CD4-positive, alpha-beta memory T cell (primary cell): ENCODE measurements around the gene GALNTL6. TPM values are rescaled to one million over a fixed set of nuclear protein-coding genes. Genes with fewer than 3 reads are reported as not detected.

Source experiments
- CTCF ChIA-PET: fragments of 350-600 bp; sonication (Branson Sonifier 250); formaldehyde crosslinking; loops from one replicate; lab custom pipeline; 2021; ENCODE audit warnings: inconsistent platforms; ENCODE audit not compliant: partially characterized antibody; lab: Charles Lee
- POLR2A ChIA-PET: fragments of 350-600 bp; sonication (Branson Sonifier 250); formaldehyde crosslinking; loops from one replicate; lab custom pipeline; 2021; ENCODE audit not compliant: partially characterized antibody; lab: Charles Lee
- DNase-seq, 5 donors: peaks; one replicate each; pipeline versions ENCODE4 v3.0.0 to v3.0.0-alpha.2; 2020 to 2022; ENCODE audit warnings: mixed read lengths in 1 of 5
- H3K27ac ChIP-seq: one replicate; pipeline ENCODE4 v1.7.0; 2013; ENCODE audit warnings: low read depth, low read length
- H3K27me3 ChIP-seq: 2 replicates; pipeline ENCODE4 v1.7.0; 2013; ENCODE audit warnings: mild to moderate bottlenecking, low read length, moderate library complexity; ENCODE audit not compliant: insufficient read depth
- H3K36me3 ChIP-seq: 2 replicates; pipeline ENCODE4 v1.7.0; 2013; ENCODE audit warnings: mild to moderate bottlenecking, low read length, moderate library complexity; ENCODE audit not compliant: insufficient read depth
- H3K4me1 ChIP-seq: 2 replicates; pipeline ENCODE4 v1.7.0; 2013; ENCODE audit warnings: mild to moderate bottlenecking, low read length, moderate library complexity; ENCODE audit not compliant: insufficient read depth
- H3K4me3 ChIP-seq, 2 donors: one replicate each; pipeline ENCODE4 v1.7.0; 2013; ENCODE audit warnings: low read length in 2 of 2, mild to moderate bottlenecking in 1 of 2
- H3K9me3 ChIP-seq, 2 donors: one replicate each; pipeline ENCODE4 v1.7.0; 2013; ENCODE audit warnings: low read length in 2 of 2, control low read depth in 1 of 2; ENCODE audit not compliant: control insufficient read depth in 1 of 2
- H3K27ac Mint-ChIP-seq, 7 donors: one replicate each; pipeline ENCODE4 v1.8.0; 2020 to 2021; ENCODE audit warnings: mixed read lengths in 7 of 7, mild to moderate bottlenecking in 6 of 7, inconsistent platforms in 3 of 7, moderate library complexity in 3 of 7
- H3K27me3 Mint-ChIP-seq, 2 donors: one replicate each; pipeline ENCODE4 v1.8.0; 2020 to 2021; ENCODE audit warnings: mixed read lengths in 2 of 2
- H3K36me3 Mint-ChIP-seq, 2 donors: one replicate each; pipeline ENCODE4 v1.8.0; 2020 to 2021; ENCODE audit warnings: mixed read lengths in 2 of 2, inconsistent platforms in 1 of 2, mild to moderate bottlenecking in 1 of 2
- H3K4me1 Mint-ChIP-seq, 4 donors: one replicate each; pipeline ENCODE4 v1.8.0; 2020 to 2021; ENCODE audit warnings: mixed read lengths in 4 of 4, mild to moderate bottlenecking in 1 of 4
- H3K4me3 Mint-ChIP-seq, 8 donors: one replicate each; pipeline ENCODE4 v1.8.0; 2020 to 2021; ENCODE audit warnings: mixed read lengths in 8 of 8, mild to moderate bottlenecking in 7 of 8, moderate library complexity in 6 of 8, inconsistent platforms in 3 of 8
- H3K9me3 Mint-ChIP-seq, 8 donors: one replicate each; pipeline ENCODE4 v1.8.0; 2020 to 2021; ENCODE audit warnings: mixed read lengths in 8 of 8, mild to moderate bottlenecking in 5 of 8, inconsistent platforms in 3 of 8, moderate library complexity in 1 of 8
- intact Hi-C: fragments of 100-400 bp; cut with micrococcal nuclease; formaldehyde crosslinking; loops from one replicate; pipeline ENCODE4 v1.15.1; 2023
- polyA plus RNA-seq, 2 donors: library from polyadenylated mRNA; unstranded; fragments of 300-500 nt; fragmentation: Illumina TruSeq; gene quantifications; one replicate each; pipeline ENCODE4 v1.2.3, GENCODE V29; 2021
- total RNA-seq, 2 experiments: library from RNA; stranded (reverse); gene quantifications; one replicate each; pipeline ENCODE4 v1.2.3, GENCODE V29; 2021

The GALNTL6 gene
- total and polyA plus RNA-seq, 4 experiments from 2014 or later = not detected

GRCh38 chr4:172514011-172514410 is 700.8 kb downstream of the GALNTL6 start:
- H3K27me3 Mint-ChIP-seq = no peaks in the 10 kb centered on the region
- no peak overlapping the region for H3K27ac Mint-ChIP-seq
- H3K27me3 ChIP-seq = no peaks in the 10 kb centered on the region
- POLR2A ChIA-PET = no interaction called here
- no peaks in the 10 kb centered on the region for H3K4me1 Mint-ChIP-seq
- DNase-seq = no peak
- no peaks in the 10 kb centered on the region for H3K4me1 ChIP-seq
- H3K9me3 Mint-ChIP-seq = peaks cover 0 to 10% (median 1%) of the 10 kb centered on the region in 8 donors
- H3K36me3 Mint-ChIP-seq = no peaks in the 10 kb centered on the region
- intact Hi-C loops = no loop called here
- no peaks in the 10 kb centered on the region for H3K9me3 ChIP-seq
- no peak overlapping the region for H3K27ac ChIP-seq
- H3K4me3 Mint-ChIP-seq = no peak overlapping the region
- CTCF ChIA-PET = interaction anchor here (0.6 to 1.3 kb wide), 2 partner anchors 14 to 16 kb away, joined by 3 read pairs; no protein-coding TSS in a partner anchor
- H3K4me3 ChIP-seq = no peak overlapping the region
- no peaks in the 10 kb centered on the region for H3K36me3 ChIP-seq

GRCh38 chr4:172514801-172515200 is 701.6 kb downstream of the GALNTL6 start:
- H3K27ac Mint-ChIP-seq = no peak overlapping the region
- H3K9me3 ChIP-seq = no peaks in the 10 kb centered on the region
- no peak for DNase-seq
- ChIA-PET POLR2A (no interaction called here), CTCF (no interaction called here)
- no peaks in the 10 kb centered on the region for H3K27me3 Mint-ChIP-seq
- H3K4me3 Mint-ChIP-seq = no peak overlapping the region
- intact Hi-C loops = no loop called here
- no peaks in the 10 kb centered on the region for H3K36me3 Mint-ChIP-seq
- no peaks in the 10 kb centered on the region for H3K27me3 ChIP-seq
- peaks cover 0 to 10% (median 0%) of the 10 kb centered on the region in 8 donors for H3K9me3 Mint-ChIP-seq
- H3K27ac ChIP-seq = no peak overlapping the region
- no peaks in the 10 kb centered on the region for H3K4me1 ChIP-seq
- no peak overlapping the region for H3K4me3 ChIP-seq
- H3K36me3 ChIP-seq = no peaks in the 10 kb centered on the region
- H3K4me1 Mint-ChIP-seq = no peaks in the 10 kb centered on the region

- Histone ChIP-seq H3K27me3 (no peaks in the 10 kb centered on the region), H3K4me1 (no peaks in the 10 kb centered on the region), H3K27ac (no peak overlapping the region), H3K36me3 (no peaks in the 10 kb centered on the region), H3K4me3 (no peak overlapping the region), H3K9me3 (no peaks in the 10 kb centered on the region)
- Mint-ChIP-seq H3K9me3 (peaks cover 0 to 10% (median 0%) of the 10 kb centered on the region in 8 donors), H3K27ac (no peak overlapping the region), H3K4me1 (no peaks in the 10 kb centered on the region), H3K27me3 (no peaks in the 10 kb centered on the region), H3K36me3 (no peaks in the 10 kb centered on the region), H3K4me3 (no peak overlapping the region)
- intact Hi-C loops = no loop called here
- DNase-seq = no peak
- ChIA-PET POLR2A (no interaction called here), CTCF (no interaction called here)
Measured at GRCh38 chr4:172515266-172515879, 702.2 kb downstream of the GALNTL6 start.

GRCh38 chr4:172517391-172517790 is 704.2 kb downstream of the GALNTL6 start:
- no peaks in the 10 kb centered on the region for H3K36me3 Mint-ChIP-seq
- Histone ChIP-seq H3K4me1 (no peaks in the 10 kb centered on the region), H3K27me3 (no peaks in the 10 kb centered on the region), H3K27ac (no peak overlapping the region), H3K36me3 (no peaks in the 10 kb centered on the region), H3K4me3 (no peak overlapping the region), H3K9me3 (no peaks in the 10 kb centered on the region)
- no peaks in the 10 kb centered on the region for H3K4me1 Mint-ChIP-seq
- peaks cover 0 to 10% (median 0%) of the 10 kb centered on the region in 8 donors for H3K9me3 Mint-ChIP-seq
- intact Hi-C loops = no loop called here
- H3K4me3 Mint-ChIP-seq = no peak overlapping the region
- H3K27me3 Mint-ChIP-seq = no peaks in the 10 kb centered on the region
- ChIA-PET CTCF (no interaction called here), POLR2A (no interaction called here)
- DNase-seq = no peak
- no peak overlapping the region for H3K27ac Mint-ChIP-seq

GRCh38 chr4:172521248-172521647 is 708.0 kb downstream of the GALNTL6 start:
- no peaks in the 10 kb centered on the region for H3K4me1 Mint-ChIP-seq
- H3K4me1 ChIP-seq = no peaks in the 10 kb centered on the region
- H3K4me3 Mint-ChIP-seq = no peak overlapping the region
- no peak overlapping the region for H3K4me3 ChIP-seq
- no peak overlapping the region for H3K27ac ChIP-seq
- no peak for DNase-seq
- ChIA-PET POLR2A (no interaction called here), CTCF (no interaction called here)
- no peaks in the 10 kb centered on the region for H3K36me3 ChIP-seq
- no peaks in the 10 kb centered on the region for H3K36me3 Mint-ChIP-seq
- intact Hi-C loops = no loop called here
- H3K27ac Mint-ChIP-seq = no peak overlapping the region
- H3K27me3 Mint-ChIP-seq = no peaks in the 10 kb centered on the region
- no peaks in the 10 kb centered on the region for H3K9me3 ChIP-seq
- peaks cover 0 to 2% (median 0%) of the 10 kb centered on the region in 8 donors for H3K9me3 Mint-ChIP-seq
- H3K27me3 ChIP-seq = no peaks in the 10 kb centered on the region

GRCh38 chr4:172521680-172522079 is 708.5 kb downstream of the GALNTL6 start:
- ChIA-PET CTCF (no interaction called here), POLR2A (no interaction called here)
- H3K27me3 ChIP-seq = no peaks in the 10 kb centered on the region
- H3K4me1 ChIP-seq = no peaks in the 10 kb centered on the region
- no peaks in the 10 kb centered on the region for H3K9me3 ChIP-seq
- Mint-ChIP-seq H3K27me3 (no peaks in the 10 kb centered on the region), H3K27ac (no peak overlapping the region), H3K9me3 (peaks cover 0 to 2% (median 0%) of the 10 kb centered on the region in 8 donors), H3K4me1 (no peaks in the 10 kb centered on the region), H3K4me3 (no peak overlapping the region), H3K36me3 (no peaks in the 10 kb centered on the region)
- no peak overlapping the region for H3K4me3 ChIP-seq
- DNase-seq = no peak
- H3K36me3 ChIP-seq = no peaks in the 10 kb centered on the region
- intact Hi-C loops = no loop called here
- no peak overlapping the region for H3K27ac ChIP-seq

GRCh38 chr4:172543249-172543648 is 730.0 kb downstream of the GALNTL6 start:
- H3K27ac Mint-ChIP-seq = no peak overlapping the region
- ChIA-PET POLR2A (no interaction called here), CTCF (no interaction called here)
- no peaks in the 10 kb centered on the region for H3K4me1 Mint-ChIP-seq
- H3K4me1 ChIP-seq = no peaks in the 10 kb centered on the region
- no peak overlapping the region for H3K4me3 ChIP-seq
- no peak overlapping the region for H3K4me3 Mint-ChIP-seq
- H3K36me3 ChIP-seq = no peaks in the 10 kb centered on the region
- intact Hi-C loops = no loop called here
- no peaks in the 10 kb centered on the region for H3K36me3 Mint-ChIP-seq
- H3K9me3 Mint-ChIP-seq = peaks cover 0 to 14% (median 4%) of the 10 kb centered on the region in 8 donors
- no peaks in the 10 kb centered on the region for H3K27me3 ChIP-seq
- H3K27ac ChIP-seq = no peak overlapping the region
- no peaks in the 10 kb centered on the region for H3K27me3 Mint-ChIP-seq
- DNase-seq = no peak
- H3K9me3 ChIP-seq = no peaks in the 10 kb centered on the region
